Bronchial smooth muscle cell (primary cell): ENCODE measurements around the gene FIS1. TPM values are rescaled to one million over a fixed set of nuclear protein-coding genes. Genes with fewer than 3 reads are reported as not detected.

Experiments
- total RNA-seq: library from RNA; depleted of rRNA; stranded (reverse); fragments of >200 nt; gene quantifications from 2 replicates; pipeline ENCODE4 v1.2.1, GENCODE V29; 2014

Gene FIS1
- total RNA-seq = 274 and 310 TPM in 2 replicates

GRCh38 chr7:101244375-101245146, at the start of gene FIS1:
TSS of gene FIS1 (minus strand) at chr7:101245081. CDS start at chr7:101245004, 77 bp downstream.

GRCh38 chr7:101237206-101238067, 7.4 kb downstream of the FIS1 start, which contains the start of gene CLDN15:
TSS of gene CLDN15 (minus strand) at chr7:101237802. CDS start at chr7:101237581, 221 bp downstream.

GRCh38 chr7:101217388-101218235, 27.3 kb downstream of the FIS1 start, which contains the start of the genes PLOD3 and ZNHIT1:
TSS of gene PLOD3 (minus strand) at chr7:101217581. CDS start at chr7:101217274, 307 bp downstream.
TSS of gene ZNHIT1 (plus strand) at chr7:101218165. CDS start at chr7:101218196, 31 bp downstream.

GRCh38 chr7:101200862-101201599, 43.9 kb downstream of the FIS1 start, which contains the start of gene MOGAT3:
TSS of gene MOGAT3 (minus strand) at chr7:101201036. CDS start at chr7:101200854, 182 bp downstream.

Other genes starting within 250 kb of the FIS1 start
- not detected in 2 replicates for gene MUC17, start 225.0 kb downstream of the FIS1 start, total RNA-seq
- 23.2 and 36.1 TPM in 2 replicates for gene TRIM56, start 159.6 kb downstream of the FIS1 start, total RNA-seq
- gene SERPINE1, start 118.0 kb downstream of the FIS1 start, total RNA-seq = 26.5 and 37.9 TPM in 2 replicates
- gene AP1S1, start 90.6 kb downstream of the FIS1 start, total RNA-seq = 168 and 194 TPM in 2 replicates
- 0.32 TPM in 1 of 2 replicates, not detected in the other for gene VGF, start 79.5 kb downstream of the FIS1 start, total RNA-seq
- not detected in 2 replicates for gene NAT16, start 64.8 kb downstream of the FIS1 start, total RNA-seq
- gene MOGAT3, start 44.0 kb downstream of the FIS1 start, total RNA-seq = not detected in 2 replicates
- 75.1 and 96.5 TPM in 2 replicates for gene PLOD3, start 27.5 kb downstream of the FIS1 start, total RNA-seq
- 45.3 and 91.6 TPM in 2 replicates for gene ZNHIT1, start 26.9 kb downstream of the FIS1 start, total RNA-seq
- 2.5 and 4.1 TPM in 2 replicates for gene CLDN15, start 7.3 kb downstream of the FIS1 start, total RNA-seq
- 23.6 and 38.6 TPM in 2 replicates for gene IFT22, start 76.7 kb upstream of the FIS1 start, total RNA-seq
- gene COL26A1, start 117.8 kb upstream of the FIS1 start, total RNA-seq = not detected in 2 replicates